SK-N-MC (cell line): ENCODE measurements around the gene NEDD9.

Experiments
- EZH2 ChIP-seq: fragments of 200-600 bp; sonication (generic); IDR thresholded peaks from one replicate; pipeline ENCODE4 v1.6.1; 2017; ENCODE audit warnings: antibody characterized with exemption
- FOXP2 ChIP-seq: optimal IDR thresholded peaks from 2 replicates; pipeline ENCODE3; 2011; ENCODE audit warnings: mild to moderate bottlenecking, moderate library complexity; ENCODE audit not compliant: insufficient read depth; ENCODE audit errors: extremely low read length, control extremely low read depth
- POLR2AphosphoS5 ChIP-seq: IDR thresholded peaks from 2 replicates; pipeline ENCODE4 v1.6.1; 2012; ENCODE audit warnings: mild to moderate bottlenecking, low read depth, low read length, borderline replicate concordance

DNA sequence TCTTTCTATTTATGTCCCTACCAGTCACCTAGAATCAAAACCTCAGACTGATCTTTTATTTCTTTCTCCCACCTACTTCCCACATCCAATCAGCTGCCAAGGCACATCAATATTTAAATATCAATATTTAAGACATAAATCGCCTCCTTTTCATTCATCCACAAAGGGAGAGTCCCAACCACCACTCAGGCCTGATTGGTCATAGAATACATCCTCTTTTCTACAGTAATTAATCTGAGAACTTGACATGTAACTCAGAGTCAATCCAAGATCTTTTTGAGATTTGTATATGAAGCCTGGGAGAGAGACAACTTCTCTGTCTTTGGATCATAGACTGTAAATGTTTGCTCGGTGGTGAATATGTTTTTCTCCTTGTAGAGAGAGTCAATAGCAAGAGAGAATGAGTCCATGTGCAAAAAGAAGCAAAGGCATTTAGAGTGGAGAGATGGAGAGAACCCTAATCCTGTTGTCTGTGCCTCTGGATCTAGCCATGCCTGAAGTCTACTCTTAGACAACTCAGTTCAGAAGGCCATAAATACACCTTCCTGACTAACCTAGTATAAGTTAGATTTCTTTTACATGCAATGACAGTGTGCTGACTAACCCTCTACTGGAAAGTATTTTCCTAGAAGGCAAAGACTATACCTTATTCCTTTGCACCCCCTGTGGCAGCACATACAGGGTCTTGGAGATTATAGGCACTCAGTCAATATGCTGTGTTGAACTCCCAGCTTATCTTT, 12.1 kb upstream of the NEDD9 start:
- TF ChIP-seq FOXP2 (no peak), POLR2AphosphoS5 (no peak), EZH2 (no peak)
